ENCODE measurements around the gene AADACL4.

AADACL4 gene

DNA sequence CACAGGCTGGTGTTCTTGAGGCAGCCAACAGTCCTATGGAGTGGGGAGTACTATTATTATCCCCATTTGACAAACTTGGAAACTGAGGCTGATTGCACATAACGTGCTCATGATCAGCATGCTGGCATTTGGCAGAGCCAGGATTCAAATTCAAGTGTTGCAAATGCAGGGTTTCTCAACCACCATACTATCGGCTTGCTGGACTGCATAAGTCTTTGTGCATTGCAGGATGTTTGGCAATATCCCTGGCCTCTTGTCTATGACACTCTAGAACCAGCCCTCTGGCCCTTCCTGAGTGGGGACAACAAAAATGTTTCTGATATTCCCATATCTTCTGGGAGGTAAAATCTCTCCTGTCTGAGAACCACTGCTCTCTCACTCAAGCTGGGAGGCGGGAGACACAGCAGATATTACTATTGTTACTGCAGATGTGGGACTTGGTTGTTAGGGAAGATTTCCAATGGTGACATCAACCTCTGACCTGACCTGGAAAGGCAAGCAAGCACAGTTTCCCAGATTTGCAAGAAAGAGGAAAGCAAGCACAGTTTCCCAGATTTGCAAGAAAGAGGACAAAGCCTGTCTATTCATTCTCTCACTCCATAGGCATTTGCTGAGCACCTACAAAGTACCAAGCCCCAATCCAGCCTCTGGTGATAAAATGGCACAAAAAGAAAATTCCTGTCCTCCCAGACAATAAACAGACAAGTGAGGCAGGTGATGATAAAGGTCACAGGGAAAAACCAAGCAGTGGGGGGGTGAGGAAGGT lies 71.0 kb downstream of the AADACL4 start:
- no peak for DNase-seq

DNA sequence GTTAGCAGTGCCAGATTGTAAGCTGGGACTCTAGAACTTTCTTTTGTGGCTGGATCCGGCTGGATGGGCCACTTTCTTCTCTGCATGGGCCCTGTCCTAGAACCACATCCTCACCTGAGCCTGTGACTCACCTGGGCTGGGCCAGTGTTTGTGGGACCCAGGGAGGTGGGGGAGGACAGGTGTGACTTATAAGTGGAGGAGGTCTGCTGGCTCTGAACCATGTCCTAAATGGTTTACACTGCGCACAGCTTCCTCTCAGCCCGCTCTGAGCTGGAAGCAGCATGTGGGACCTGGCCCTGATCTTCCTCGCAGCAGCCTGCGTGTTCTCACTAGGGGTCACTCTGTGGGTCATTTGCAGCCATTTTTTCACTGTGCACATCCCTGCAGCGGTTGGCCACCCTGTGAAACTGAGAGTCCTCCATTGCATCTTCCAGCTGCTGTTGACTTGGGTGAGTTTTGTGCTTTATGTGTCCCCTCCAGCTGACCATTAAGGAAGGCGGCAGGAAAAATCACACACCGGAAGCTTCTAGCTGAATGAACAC lies 72.1 kb downstream of the AADACL4 start, which contains the start of gene AADACL3:
TSS of gene AADACL3 (plus strand) at position 215 of the 542 bp plus-strand sequence. CDS start at position 282, 67 bp downstream.
- no peak for DNase-seq

All from hematopoietic multipotent progenitor cell treated with erythropoietin and hydrocortisone succinate and interleukin-3 and kit ligand, for 4 days (in vitro differentiated cells).